Mononuclear cell (primary cell): ENCODE results near the gene RBM38. TPM values are rescaled to one million over a fixed set of nuclear protein-coding genes. Genes with fewer than 3 reads are reported as not detected.
"Not testable (repeated sequence)": the region's sequence is repeated elsewhere in the genome, so short reads cannot be mapped to it uniquely, and the experiment has no call there.

ENCODE experiments used
- H3K27me3 ChIP-seq: 2 replicates; pipeline ENCODE4 v1.6.0; 2011; ENCODE audit warnings: low read length, control low read depth; ENCODE audit not compliant: insufficient read depth
- H3K4me1 ChIP-seq: 2 replicates; pipeline ENCODE4 v1.5.1; 2011; ENCODE audit warnings: mild to moderate bottlenecking, low read length, control low read depth; ENCODE audit not compliant: insufficient read depth
- H3K4me3 ChIP-seq: 2 replicates; pipeline ENCODE4 v1.5.1; 2011; ENCODE audit warnings: mild to moderate bottlenecking, low read length, moderate library complexity
- H3K9me3 ChIP-seq: 2 replicates; pipeline ENCODE4 v1.5.1; 2011; ENCODE audit warnings: low read depth, mild to moderate bottlenecking, control low read depth, low read length
- total RNA-seq: library from RNA; depleted of rRNA; stranded (reverse); fragments of >200 nt; gene quantifications from one replicate; pipeline ENCODE4 v1.2.3, GENCODE V29; 2012

The RBM38 gene
- total RNA-seq, 1 donor: 242 TPM

GRCh38 chr20:57412347-57413029 is 21.3 kb downstream of the RBM38 start:
- H3K4me3 ChIP-seq: no peak overlapping the region
- H3K9me3 ChIP-seq: no peaks in the 10 kb centered on the region
- no peaks in the 10 kb centered on the region for H3K27me3 ChIP-seq
- H3K4me1 ChIP-seq: peaks cover 7% of the 10 kb centered on the region

DNA sequence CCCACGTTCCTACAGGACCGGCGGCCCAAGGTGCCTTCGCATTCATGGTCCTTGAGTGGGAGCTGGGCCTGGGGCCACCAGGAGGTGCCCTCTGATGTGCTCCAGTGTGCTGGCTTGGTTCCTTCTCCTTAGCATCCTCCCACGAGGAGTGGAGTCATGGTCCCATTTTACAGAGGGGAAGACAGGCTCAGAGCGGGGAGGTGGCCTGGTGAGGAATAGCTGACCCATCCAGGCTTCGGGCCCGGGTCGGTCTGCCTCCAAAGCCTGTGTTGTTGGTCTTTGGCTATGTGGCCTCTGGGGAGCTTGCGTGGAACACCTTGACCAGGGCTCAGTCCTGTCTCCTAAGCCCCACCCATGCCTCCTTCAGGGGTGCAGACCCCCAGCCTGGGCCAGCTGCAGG is 22.8 kb downstream of the RBM38 start:
- peaks cover 14% of the 10 kb centered on the region for H3K4me1 ChIP-seq
- no peak overlapping the region for H3K4me3 ChIP-seq
- no peaks in the 10 kb centered on the region for H3K27me3 ChIP-seq
- H3K9me3 ChIP-seq: no peaks in the 10 kb centered on the region

- Histone ChIP-seq H3K27me3 (no peaks in the 10 kb centered on the region), H3K4me3 (no peak overlapping the region), H3K9me3 (no peaks in the 10 kb centered on the region), H3K4me1 (peaks cover 14% of the 10 kb centered on the region)
Measured at GRCh38 chr20:57414867-57415592, 23.8 kb downstream of the RBM38 start.

DNA sequence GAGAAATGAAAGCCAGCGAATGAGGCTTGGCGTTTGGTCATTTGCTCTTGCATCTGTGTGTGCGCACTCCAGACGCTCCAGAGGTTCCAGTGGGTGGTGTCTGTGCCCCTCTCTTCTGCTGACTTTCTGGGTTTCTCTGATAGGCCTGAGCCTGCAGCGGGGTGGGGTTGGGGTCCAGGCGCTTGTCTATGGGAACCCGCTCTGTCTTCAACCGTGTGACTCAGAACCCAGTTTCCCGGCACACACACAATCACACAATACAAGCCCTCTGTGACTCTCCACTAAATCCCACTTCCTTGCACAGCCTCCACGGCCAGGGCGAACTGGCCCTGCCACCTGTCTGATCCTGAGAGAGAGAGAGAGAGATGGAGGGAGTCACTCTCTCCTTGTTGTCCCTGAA is 24.6 kb downstream of the RBM38 start:
- Histone ChIP-seq H3K4me3 (no peak overlapping the region), H3K4me1 (peaks cover 14% of the 10 kb centered on the region), H3K9me3 (no peaks in the 10 kb centered on the region), H3K27me3 (no peaks in the 10 kb centered on the region)

DNA sequence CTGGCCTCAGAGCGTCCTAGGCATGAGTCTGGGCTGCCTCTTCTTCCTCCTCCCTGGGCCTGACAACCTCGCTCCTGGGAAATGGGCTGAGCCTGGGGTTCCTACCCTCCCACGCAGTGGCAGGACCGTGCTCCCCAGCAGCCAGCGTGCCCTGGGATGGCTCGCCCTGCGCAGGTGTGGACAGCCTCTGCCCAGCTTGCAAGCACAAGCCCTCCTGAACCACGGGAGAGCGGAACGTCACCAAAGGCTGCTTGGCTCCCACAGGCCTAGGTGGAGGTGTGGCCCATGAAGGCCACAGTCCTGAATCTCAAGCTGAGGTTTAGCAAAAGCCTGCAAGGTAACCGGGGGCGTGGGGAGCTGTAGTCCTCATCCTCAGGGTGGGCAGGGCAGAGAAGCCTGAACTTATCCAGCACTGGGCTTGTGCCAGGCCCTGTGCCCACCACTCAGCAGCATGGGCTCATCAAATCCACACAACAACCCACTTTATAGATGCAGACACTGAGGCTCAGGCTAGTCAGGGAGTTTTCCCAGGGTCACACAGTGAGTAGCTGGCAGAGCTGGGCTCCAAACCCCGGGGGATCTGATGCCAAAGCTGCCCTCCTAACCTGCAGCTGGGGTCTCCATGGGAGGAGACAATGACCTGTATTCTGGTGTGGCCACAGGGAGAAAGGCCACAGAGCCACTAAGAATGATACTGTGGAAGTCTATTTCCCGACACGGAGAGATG is 25.3 kb downstream of the RBM38 start:
- H3K4me1 ChIP-seq: peaks cover 14% of the 10 kb centered on the region
- H3K9me3 ChIP-seq: no peaks in the 10 kb centered on the region
- no peaks in the 10 kb centered on the region for H3K27me3 ChIP-seq
- no peak overlapping the region for H3K4me3 ChIP-seq

DNA sequence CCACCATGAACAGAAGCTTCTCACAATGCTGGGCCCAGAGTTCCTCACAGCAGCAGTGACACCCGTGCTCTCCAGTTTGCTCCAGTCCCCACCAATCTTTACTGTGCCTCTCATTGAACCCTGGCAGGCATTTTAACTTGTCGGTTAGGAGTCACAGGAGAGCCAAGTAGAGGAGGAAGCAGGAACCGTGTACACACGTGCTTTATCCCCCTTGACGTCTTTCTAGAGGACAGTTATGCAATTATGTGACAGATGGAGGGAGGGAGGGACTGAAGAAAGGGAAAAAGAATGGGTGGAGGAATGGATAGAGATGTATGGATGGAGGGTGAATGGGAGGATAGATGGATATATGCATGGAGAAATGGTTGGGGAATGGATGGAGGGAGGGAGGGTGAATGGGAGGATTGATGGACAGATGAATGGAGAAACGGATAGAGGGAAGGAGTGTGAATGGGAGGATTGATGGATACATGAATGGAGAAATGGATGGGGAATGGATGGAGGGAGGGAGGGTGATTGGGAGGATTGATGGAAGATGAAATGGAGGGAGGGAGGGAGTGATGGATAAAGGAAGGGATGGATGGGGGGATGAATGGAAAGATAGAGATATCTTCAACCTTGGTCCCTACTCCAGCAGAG is 26.0 kb downstream of the RBM38 start:
- Histone ChIP-seq H3K27me3 (no peaks in the 10 kb centered on the region), H3K9me3 (no peaks in the 10 kb centered on the region), H3K4me1 (peaks cover 14% of the 10 kb centered on the region), H3K4me3 (no peak overlapping the region)

- Histone ChIP-seq H3K27me3 (no peaks in the 10 kb centered on the region), H3K4me1 (peaks cover 14% of the 10 kb centered on the region), H3K9me3 (no peaks in the 10 kb centered on the region)
Measured at GRCh38 chr20:57417830-57418780, 26.9 kb downstream of the RBM38 start.

GRCh38 chr20:57419479-57419878 is 28.3 kb downstream of the RBM38 start:
- H3K4me3 ChIP-seq, H3K27me3 ChIP-seq, H3K9me3 ChIP-seq: not testable (repeated sequence)
- peaks cover 19% of the 10 kb centered on the region for H3K4me1 ChIP-seq

More at GRCh38 chr20:57417830-57418780, 26.9 kb downstream of the RBM38 start:
- H3K4me3 ChIP-seq: no peak overlapping the region

DNA sequence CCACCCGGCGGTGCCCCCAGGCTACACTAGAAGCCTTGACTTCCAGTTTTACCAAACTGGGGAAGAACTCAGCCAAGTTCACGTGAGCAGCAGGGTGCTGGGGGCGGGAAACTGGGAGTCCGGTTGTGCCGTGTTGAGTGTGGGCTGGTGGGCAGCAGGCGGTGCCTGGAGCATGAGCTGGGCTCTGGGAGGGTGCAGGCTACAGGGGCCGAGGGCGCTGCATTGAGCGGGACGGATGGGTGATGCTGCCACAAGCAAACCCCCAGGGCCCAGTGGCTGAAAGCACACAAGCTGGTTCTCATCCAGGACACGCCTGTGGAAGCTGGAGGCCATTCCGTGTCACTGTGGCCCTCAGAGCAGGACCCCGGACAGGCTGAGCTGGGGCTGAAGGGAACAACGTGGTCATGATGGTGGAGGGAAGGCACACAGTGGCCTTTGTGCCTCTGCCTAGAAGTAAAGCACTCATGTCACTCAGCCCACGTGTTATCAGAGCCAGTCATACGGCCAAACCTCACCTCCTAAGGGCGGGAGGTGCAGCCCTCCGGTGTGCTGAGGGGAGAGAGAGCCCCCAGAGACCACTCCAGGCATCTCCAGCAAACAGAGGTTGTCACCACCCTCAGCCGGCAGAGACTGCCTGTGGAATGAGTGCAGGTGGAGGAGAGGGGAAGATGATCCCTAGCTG is 29.5 kb downstream of the RBM38 start:
- H3K4me1 ChIP-seq: peaks cover 23% of the 10 kb centered on the region
- H3K4me3 ChIP-seq: no peak overlapping the region
- H3K9me3 ChIP-seq: no peaks in the 10 kb centered on the region
- no peaks in the 10 kb centered on the region for H3K27me3 ChIP-seq

DNA sequence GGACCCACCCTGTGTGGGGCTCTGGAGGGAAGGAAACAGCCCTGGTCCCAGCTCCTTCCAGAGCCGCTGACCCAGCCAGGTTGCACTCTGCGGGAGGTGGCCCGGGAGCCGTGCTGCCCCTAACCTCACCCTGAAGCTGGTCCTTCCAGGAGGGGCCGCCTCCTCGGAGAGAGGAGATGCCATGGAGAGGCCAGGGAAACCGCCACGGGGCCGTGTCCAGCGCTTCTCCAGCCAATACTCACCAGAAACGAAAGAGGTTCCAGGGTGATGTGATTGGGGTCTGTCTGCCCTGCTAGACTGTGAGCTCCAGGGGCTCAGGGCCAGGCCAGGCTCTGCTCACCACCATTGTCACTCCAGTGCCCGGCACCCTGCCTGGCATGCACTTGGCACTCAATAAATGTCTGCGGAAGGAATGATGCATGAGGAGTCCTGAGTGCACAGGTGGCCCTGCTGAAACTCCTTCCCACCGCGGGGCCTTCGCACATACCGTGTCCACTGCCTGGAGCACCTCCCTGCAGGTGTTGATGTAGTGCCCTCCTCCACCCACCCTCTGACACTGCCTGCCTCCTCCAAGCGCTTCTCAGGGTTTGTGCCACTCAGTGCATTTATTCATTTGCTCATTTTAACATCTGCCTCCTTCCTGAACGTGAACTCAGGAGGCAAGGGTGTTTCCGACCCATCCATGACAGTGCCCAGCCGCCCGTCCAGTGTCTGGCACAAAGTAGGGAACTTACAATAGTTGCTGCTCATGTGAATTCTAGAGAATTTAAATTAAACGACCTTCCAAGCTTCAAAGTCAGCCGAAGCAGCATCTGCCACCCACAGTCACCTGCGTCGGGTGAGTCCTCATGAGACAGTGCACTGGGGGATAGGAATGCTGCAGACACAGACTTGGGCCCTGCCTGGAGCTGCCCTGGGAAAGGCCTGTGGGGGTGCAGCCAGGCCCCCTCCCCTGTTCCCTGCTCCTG is 30.3 kb downstream of the RBM38 start:
- Histone ChIP-seq H3K4me1 (peaks cover 32% of the 10 kb centered on the region), H3K4me3 (no peak overlapping the region), H3K27me3 (no peaks in the 10 kb centered on the region), H3K9me3 (no peaks in the 10 kb centered on the region)

- Histone ChIP-seq H3K9me3 (no peaks in the 10 kb centered on the region), H3K4me3 (no peak overlapping the region), H3K4me1 (peaks cover 36% of the 10 kb centered on the region), H3K27me3 (no peaks in the 10 kb centered on the region)
Measured at GRCh38 chr20:57422254-57422653, 31.1 kb downstream of the RBM38 start.

DNA sequence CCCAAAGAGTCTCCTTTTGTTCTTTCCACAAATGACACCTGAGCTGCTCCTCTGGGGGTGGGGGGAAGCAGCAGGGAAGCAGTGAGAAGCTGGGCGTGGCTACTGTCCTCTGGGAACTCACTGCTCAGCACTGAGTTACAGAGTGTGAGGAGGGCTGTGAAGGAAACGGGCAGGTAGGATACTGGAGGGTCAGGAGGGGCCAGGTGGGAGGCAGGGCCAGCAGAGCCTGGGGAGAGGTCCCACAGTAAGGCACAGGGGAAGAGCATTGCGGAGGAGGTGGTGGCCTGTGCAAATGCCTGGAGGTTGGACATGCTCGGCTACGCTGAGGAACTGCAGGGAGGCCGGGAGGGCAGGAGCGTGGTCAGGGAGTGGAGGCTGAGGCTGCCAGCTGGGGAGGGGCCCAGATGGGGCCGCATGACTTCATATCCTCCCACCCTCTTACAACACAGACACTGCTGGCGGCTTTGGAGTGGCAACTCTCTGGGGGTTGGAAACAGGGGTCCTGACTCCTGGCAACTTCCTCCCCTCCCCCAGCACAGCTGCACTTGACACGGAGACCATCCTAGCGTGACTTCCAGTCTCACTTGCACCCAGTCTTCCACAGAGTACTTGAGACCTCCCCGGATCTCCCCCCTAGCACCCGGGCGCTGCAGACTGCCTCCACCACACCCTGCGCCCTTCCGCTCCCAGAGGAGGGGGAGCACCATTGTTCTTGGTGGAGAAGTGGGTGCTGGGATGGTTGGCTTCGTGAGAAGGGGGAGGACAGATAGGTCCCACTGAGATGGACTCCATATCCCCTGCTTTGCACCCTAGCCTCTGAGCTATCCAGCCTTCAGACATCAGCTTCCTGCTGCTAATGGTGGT is 34.2 kb downstream of the RBM38 start:
- peaks cover 56% of the 10 kb centered on the region for H3K4me1 ChIP-seq
- H3K4me3 ChIP-seq: no peak overlapping the region
- H3K9me3 ChIP-seq: no peaks in the 10 kb centered on the region
- no peaks in the 10 kb centered on the region for H3K27me3 ChIP-seq
